NCI-H1105 treated with DMSO at 0.1 percent for 48 hours (cell line): Measurements from ENCODE around the gene EXT2.
A peak's percentile ranks its signal among the peaks of the same experiment; 100 is the strongest.

Source experiments
- DNase-seq: peaks from one replicate; lab custom pipeline; 2025; lab: John Stamatoyannopoulos, UW

Gene EXT2

DNA sequence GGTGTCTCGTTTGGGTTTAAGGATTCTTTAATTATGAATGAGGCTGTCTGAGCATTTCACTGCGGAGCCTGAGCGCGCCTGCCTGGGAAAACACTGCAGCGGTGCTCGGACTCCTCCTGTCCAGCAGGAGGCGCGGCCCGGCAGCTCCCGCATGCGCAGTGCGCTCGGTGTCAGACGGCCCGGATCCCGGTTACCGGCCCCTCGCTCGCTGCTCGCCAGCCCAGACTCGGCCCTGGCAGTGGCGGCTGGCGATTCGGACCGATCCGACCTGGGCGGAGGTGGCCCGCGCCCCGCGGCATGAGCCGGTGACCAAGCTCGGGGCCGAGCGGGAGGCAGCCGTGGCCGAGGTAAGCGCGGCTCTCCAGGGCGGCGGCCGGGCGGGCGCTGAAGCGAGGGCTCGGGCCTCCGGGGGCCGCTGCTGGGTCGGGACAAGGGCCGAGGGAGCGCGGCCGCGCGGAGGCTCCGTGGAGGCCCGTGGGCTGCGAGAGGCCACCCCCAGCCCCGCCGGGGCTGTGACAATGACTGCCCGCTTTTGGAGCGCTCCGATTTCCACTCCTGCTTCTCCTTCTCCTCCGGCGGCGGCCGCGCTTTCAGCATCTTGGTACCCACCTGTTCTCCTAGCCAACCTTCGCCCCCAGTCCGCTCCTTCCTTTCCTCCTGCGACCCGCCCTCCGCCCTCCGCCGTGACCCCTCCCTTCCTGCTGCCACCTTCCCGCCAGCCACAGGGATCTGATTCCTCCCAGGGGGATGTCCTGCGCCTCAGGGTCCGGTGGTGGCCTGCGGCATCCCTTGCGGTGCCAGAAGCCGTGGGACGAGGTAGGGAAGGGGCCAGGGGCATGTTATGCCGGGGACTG, at the start of gene EXT2:
TSS of gene EXT2 (plus strand) at position 173 of the 854 bp plus-strand sequence. CDS start 12,035 bp downstream, outside the sequence.
- peak; percentile 82 for DNase-seq

DNA sequence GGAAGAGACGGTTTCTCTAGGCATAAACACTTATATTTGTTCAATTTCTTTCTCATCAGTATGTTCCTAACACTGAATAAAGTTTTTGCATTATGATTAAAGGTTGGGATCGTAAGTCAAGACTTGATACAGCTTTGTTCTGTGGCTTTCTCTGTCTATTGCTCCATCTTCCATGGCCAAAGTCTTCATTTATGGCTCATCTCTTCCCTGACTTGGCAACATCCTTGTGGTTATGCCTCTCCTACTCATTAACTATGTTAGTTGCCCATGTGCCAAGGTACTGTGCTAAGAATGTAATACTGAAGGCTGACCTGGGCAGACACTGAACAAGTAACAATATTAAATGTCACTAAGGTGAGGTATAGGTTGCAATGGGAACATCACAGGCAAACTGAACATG, 49.3 kb upstream of the EXT2 start:
- DNase-seq: no peak

DNA sequence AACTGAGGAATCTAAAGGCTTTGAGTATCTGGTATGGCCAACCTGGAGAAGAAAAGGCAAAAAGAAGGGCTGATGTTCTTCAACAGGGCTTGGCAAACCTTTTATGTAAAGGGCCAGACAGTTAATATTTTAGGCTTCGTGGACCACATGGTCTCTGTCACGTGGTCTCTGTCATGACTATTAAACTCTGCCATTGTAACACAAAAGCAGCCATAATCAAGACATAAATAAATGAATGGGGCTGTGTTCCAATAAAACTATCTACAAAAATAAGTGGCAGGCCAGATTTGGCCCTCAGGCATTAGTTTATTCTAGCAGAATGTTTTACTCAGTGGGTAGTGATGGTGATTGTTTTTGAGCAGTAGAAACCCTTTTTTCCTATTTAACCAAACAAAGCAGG, 48.2 kb upstream of the EXT2 start:
- no peak for DNase-seq

DNA sequence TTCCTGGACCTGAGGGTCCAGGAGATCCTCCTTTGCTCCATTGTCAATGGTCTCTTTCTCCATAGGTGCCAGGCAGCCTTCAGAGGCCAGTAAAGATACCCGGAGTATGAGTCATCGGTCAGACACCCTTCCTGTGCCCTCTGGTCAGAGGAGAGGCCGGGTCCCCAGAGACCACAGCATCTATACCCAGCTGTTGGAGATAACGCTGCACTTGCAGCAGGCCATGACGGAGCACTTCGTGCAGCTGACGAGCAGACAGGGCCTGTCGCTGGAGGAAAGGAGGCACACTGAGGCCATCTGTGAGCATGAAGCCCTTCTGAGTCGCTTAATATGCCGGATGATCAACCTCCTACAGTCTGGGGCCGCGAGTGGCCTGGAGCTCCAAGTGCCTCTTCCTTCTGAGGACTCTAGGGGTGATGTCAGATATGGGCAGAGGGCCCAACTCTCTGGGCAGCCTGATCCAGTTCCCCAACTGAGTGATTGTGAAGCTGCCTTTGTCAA, 47.5 kb upstream of the EXT2 start, which contains the start of gene ACCSL:
TSS of gene ACCSL (plus strand) at position 51 of the 501 bp plus-strand sequence. CDS start at position 107, 56 bp downstream.
- DNase-seq: no peak

DNA sequence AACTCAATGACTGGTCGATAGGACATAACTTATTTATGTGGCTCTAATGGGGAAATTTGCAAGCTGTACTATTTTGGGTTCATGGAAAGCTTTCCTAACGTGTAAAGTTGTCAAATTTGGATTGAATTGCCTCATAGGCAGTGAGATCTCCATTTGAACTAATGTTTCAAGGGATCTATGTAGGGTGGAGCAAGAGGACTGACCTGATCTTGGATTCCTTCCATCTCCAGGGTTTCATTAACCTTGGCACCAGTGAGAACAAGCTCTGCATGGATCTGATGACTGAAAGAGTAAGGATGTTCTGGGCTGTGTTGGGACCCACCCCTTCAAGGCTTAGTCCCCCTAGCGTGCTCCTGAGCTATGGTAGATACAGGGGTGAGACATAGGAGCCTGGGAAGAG, 45.6 kb upstream of the EXT2 start:
- DNase-seq: no peak

DNA sequence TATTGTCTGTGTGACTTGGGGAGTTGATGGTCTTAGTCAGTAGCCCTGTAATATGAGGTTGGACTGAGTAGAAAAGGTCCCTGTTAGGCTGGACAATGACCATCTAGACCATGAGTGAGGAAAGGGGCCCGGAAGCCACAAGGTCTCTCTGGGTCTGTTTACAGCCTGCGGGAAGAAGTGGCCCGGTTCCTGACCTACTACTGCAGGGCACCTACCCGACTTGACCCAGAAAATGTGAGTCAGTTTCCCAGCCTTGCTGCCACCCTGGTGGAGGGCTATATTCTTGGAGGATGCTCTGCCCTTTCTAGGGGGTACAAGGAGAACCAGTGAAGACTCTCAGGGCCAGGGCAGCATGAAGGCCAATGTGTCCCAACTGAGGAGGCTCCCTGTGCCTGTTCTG, 44.3 kb upstream of the EXT2 start:
- no peak for DNase-seq

DNA sequence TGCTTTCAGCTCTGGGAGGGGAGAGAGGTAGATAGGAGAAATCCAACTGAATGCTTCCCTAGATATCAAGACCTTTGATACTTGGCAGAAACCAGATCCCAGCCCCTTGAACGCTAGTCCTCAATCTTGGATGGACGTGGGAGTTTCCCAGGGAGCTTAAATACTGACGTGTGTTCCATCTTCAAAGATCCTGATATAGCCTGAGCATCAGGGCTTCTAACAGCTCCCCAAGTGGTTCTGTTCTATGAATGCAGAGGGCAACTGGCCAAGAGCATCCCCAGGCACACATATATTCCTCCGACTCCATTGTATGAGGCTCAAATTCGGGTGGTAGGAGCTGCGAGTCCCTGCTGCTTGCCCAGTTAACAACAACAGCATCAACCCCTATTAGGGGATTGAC, 38.1 kb upstream of the EXT2 start:
- no peak for DNase-seq

DNA sequence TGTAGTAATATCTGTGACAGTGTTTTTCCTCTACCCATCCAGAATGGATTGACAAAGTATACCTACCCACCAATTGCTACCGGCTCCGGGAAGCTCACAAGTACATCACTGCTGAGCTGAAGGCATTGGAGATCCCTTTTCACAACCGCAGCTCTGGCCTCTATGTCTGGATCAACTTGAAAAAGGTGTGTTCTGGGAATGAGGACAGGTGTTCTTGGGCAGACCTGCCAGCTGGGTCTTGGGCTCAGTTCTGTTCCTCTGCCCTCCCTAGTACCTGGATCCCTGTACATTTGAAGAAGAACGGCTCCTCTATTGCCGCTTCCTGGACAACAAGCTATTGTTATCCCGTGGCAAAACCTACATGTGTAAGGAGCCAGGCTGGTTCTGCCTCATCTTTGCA, 37.2 kb upstream of the EXT2 start:
- no peak for DNase-seq

DNA sequence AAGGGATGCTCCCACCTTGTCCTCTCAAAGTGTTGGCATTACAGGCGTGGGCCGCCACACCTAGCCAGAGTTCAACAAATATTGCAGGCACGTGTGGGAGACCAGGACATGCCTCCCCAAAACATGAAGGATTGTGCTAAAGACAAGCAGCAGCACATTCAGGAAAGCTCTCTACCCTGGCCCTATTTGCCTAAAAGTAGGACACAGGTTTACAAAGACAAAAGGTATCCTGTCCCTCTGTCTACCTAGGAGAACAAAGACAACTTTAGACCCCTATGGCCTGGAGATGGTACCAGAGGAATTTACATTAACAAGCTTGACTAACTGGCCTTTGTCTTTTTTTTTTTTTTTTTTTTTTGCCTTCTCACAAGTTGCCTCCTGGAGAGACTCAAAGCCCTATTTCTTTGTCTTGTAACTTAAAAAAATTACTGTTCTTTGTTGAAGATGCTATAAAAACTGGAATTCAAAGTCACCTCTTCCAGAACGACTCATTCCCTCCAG, 30.3 kb upstream of the EXT2 start:
- no peak for DNase-seq

DNA sequence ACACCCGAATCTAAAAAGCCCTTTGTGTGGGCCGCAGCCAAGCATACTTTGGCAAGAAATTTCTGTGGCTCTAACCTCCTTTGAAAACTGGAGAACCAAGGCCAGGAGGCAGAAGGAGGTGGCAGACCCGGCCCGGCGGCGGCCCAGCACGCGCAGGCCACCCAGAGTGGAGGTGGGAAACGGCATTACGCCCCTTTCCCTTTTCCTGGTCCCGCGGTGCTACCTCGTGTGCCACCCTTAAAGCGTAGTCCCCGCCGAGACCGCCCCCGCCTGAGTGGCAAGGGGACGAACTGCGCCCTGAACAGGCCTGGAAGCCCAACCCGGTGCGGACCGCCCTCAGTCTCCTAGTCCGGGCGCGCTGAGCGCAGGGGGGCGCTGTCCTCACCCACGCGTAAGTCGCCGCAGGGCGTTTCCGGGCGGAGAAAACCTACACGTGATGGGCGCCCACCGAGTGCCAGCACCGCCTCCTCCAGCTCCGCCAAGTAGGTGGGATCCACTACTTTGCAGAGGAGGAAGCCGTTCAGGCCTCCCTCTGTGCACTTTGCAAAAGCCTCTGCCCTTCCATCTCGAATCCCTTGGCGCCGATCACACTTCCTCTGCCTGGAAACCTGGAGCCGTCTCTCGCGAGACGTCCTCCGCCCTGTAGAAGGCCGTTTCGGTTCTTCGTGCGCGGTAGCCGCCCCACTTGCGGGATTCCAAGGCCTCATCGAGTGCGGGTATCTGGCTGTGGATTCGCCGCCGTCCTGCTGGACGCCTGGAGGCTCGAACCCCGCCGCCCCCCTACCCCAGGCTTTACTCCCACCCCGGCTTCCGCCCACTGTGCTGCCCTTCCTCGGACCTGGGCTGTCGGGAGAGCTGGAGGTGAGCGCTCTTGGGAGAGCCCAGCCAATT, 29.4 kb upstream of the EXT2 start, which contains the start of gene ACCS:
TSS of gene ACCS (plus strand) at position 430 of the 891 bp plus-strand sequence. CDS start 1,358 bp downstream, outside the sequence.
- DNase-seq: peak; percentile 93

DNA sequence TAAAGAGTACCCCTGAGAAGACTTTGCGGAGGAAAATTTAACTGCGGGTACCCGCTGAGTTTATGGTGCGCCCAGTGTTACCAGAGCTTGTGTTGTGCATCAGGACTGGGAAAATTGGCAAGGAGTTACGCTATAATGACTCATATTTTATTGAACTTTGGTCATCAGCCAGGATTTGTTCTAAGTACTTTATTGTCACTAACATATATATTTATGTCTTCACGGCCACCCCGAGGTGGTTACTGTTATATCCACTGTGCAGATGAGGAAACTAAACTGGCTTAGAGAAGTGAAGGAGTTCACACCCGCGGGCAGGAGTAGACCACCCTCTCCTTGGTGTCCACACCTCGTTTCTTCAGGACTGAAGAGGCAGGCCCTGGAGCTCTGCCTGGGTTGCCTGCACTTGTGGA, 28.7 kb upstream of the EXT2 start:
- peak; percentile 33 for DNase-seq

DNA sequence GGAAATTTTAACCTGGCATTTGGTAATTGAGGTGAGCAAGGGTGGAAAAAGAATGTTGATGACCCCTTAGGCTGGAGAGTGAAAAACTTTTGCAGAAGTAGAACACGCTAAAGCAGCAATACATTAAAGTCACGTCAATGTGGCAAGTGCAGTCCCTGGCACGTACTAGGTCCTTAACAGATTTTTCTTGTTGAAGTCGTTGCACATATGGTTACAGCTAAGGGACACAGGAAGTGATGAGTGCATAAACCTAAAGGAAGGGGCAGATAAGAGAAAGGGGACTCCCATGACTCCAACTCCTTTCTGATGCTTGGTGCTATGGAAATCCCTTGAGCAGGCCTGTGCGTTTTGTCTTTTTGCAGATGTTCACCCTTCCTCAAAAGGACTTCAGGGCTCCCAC, 28.2 kb upstream of the EXT2 start:
- DNase-seq: no peak

DNA sequence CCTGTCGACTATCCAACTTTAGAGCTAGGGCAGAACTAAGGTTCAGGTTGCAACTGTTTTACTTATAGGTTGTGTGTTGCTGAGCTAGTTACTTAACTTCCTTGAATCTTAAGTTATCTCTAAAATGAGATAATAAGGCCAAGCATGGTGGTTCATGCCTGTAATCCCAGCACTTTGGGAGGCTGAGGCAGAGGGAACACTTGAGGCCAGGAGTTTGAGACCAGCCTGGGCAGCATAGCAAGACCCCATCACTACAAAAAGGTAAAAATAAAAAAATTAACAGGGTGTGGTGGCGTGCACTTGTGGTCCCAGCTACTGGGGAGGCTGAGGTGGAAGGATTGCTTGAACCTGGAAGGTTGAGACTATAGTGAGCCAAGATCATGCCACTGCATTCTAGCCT, 27.3 kb upstream of the EXT2 start:
- no peak for DNase-seq

DNA sequence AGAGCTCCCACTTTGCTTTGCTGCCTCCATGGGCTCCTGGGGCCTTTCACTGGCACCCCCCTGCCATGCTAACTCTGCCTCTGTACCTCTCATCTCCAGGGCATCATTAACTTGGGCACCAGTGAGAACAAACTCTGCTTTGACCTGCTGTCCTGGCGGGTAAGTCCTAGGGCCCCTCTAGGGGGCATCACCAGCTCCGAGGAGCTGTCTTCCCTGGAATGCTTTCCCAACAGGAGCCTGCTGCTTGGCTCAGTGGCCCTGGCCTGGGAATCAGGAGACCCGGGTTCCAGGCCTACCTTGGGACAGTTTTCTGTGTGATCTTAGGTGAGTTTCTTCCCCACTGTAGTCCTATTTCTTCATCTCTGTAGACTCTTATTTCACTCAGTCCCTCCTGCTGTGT, 24.3 kb upstream of the EXT2 start:
- DNase-seq: no peak

DNA sequence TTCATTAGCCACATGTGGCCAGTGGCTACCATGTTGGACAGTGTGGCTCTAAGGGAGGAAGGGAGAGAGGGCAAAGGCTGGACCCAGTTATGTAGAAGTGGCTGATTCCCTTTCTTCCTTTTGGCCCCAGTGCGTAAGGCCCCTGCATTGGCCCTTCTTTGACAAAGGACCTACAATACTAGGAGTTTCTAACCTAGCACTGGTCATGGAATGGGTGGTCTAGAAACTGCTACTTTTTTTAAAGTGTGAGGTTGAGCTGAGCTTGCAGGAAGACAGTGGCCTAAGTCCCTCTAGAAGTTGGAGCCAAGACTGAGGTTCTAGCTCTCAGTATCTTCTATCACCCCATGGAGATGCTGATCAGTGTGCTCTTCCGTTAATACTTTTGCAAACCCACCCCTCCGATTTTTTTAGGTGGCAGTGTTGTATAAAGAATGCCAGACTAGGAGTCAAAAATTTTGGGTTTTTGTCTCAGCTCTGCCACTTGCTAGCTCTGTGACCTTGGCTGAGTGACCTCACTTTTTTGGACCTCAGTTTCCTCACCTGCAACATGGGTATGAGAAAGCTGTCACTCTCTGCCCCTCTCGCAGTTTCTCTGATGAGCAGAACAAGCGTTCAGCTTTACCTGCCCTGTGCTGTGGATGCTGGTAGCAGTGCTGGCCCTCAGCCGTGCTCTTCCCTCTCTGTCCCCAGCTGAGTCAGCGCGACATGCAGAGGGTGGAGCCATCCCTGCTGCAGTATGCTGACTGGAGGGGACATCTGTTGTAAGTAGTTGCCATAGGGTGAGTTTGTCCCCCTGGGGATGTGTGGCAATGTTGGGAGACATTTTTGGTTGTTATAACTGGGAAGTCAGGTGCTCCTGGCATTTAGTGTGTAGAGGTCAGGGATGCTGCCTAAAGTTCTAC, 22.5 kb upstream of the EXT2 start:
- no peak for DNase-seq

DNA sequence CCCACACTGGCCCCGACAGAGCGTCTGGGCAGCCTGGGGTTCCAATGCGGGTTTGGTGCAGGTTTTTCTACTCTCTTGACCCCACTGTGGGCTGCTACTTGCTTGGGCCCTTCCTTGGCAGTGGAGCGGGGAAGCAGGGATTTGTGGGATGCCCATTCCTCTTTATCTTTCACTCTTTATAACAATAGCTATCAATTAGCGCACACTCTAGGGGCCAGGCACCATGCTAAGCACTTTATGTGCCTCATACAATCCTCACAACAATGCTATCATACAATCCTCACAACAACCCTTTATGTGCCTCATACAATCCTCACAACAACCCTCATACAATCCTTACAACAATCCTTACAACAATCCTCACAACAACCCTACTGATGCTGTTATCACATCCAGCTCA, 16.7 kb upstream of the EXT2 start:
- no peak for DNase-seq

DNA sequence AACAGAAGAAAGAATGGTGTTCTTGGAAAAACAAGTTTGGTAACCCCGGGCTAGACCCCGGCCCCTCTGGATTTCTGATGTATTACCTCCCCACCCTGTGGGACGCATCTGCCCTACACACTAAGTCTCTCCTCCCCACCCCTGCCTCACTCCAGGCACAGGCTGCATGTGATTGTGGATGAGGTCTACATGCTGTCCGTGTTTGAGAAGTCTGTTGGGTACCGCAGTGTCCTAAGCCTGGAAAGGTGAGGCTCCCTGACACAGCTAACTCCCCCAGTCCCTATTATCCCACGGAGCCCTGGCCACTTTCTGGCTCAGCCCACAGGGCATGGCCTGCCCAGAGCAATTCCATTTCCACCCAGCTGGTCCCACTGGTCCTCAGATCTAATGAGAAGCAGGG, 16.1 kb upstream of the EXT2 start:
- DNase-seq: no peak

DNA sequence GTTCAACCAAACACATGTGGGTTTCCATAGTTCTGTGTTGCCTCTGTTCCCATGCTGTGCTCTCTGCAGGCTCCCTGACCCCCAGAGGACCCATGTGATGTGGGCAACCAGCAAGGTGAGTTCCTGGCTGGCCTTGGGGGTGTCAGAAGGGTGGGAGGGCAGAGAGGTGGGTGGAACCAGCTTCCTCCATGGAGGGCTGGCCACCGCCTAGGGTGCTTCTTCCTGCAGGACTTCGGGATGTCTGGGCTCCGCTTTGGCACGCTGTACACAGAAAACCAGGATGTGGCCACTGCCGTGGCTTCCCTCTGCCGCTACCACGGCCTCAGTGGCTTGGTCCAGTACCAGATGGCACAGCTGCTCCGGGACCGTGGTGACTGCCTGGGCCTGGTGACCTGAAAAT, 14.5 kb upstream of the EXT2 start:
- no peak for DNase-seq

DNA sequence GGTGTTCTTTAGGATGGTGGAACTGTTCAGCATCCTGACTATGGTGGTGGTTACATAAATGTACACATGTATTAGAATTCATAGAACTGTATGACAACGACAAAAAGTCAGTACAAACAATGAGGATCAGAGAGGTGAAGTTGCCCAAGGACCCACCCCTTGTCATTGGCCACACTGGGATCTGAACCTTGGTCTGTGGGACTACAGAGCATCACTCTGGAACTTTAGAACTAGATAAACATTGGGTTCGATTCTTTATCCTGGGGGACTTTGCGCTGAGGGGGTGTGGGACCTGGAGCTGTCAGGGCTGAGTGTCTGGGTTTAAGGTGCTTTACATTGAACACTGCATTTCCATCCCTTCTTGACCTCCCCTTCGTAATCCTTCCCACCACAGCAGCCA, 12.8 kb upstream of the EXT2 start:
- DNase-seq: no peak

DNA sequence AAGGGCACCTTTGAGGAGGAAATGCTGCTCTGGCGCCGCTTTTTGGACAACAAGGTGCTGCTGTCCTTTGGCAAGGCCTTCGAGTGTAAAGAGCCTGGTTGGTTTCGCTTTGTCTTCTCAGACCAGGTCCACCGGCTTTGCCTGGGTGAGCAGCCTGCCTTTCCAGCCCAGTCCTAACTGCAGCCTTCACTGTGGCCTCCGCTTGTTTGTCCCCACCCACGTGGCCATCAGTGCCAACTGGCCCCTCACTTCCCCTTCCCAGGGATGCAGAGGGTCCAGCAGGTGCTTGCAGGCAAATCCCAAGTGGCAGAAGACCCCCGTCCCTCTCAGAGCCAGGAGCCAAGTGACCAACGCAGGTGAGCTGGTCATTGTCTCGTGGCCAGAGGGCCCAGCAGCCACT, 12.0 kb upstream of the EXT2 start:
- no peak for DNase-seq

DNA sequence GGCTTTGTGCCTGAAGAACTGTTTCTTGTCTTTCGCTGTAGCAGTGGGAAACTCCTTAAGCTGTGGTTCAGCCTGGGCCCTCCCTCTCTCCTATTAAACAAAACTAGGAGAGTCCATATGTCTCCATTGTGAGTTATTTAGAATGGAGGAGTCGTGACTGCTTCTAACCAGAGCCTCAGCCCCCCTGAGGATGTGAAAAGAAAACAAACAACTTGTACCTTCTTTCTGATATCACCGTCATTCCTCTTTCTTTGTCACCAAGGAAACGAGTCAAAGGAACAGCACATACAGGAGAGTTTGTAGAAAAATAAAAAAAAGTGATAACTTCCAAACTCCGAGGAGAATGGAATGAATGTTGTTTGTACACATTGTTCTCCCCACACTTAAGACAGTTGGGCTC, 11.6 kb upstream of the EXT2 start:
- no peak for DNase-seq
